HG03460 (cell line): ENCODE data around the gene PDXP.
"Not testable (repeated sequence)": the region's sequence is repeated elsewhere in the genome, so short reads cannot be mapped to it uniquely, and the experiment has no call there.

Source experiments
- ATAC-seq: cut with Tn5 transposase; IDR thresholded peaks from one replicate; pipeline ENCODE4 v1.9.1; 2021; ENCODE audit not compliant: unreplicated experiment

Gene PDXP

DNA sequence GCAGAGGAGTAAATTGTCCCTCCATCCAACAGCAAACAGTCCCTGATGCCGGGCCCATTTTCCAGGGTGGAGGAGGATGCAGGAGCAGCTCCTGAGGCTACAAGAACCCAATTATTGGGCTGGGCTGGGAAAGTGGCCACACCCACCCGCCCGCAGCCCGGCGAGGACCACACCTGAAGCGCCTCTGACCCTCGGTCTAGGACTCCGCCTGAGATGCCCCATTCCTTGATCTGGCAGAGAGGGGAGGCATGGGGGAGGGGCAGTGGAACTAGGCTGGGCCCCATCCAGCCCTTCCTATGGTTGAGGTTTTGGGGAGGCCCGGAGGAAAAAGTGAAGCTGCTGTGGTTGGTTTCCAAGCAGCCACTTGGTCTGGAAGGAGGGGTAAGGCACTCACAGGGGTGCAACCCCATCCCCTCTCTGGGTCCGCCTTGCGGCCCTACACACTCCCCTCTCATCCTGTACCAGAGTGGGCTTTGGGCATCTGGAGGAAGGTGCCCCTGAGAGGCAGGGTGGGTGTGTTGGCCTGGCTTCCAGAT, 14.5 kb downstream of the PDXP start:
- ATAC-seq, result no peak

DNA sequence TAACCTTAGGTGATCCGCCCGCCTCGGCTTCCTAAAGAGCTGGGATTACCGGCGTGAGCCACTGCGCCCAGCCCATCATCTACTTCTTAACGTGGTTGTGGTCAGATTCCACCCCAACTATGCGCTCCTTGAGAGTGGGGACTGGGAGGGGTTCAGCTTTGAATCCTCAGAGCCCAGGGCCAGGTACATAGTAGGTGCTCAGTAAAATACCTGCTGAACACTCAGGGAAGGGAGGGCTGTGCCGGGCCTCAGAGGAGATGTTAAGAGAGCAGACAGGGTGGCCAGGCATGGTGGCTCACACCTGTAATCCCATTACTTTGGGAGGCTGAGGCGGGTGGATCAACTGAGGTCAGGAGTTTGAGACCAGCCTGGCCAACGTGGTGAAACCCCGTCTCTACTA, 15.7 kb downstream of the PDXP start:
- ATAC-seq, result no peak

DNA sequence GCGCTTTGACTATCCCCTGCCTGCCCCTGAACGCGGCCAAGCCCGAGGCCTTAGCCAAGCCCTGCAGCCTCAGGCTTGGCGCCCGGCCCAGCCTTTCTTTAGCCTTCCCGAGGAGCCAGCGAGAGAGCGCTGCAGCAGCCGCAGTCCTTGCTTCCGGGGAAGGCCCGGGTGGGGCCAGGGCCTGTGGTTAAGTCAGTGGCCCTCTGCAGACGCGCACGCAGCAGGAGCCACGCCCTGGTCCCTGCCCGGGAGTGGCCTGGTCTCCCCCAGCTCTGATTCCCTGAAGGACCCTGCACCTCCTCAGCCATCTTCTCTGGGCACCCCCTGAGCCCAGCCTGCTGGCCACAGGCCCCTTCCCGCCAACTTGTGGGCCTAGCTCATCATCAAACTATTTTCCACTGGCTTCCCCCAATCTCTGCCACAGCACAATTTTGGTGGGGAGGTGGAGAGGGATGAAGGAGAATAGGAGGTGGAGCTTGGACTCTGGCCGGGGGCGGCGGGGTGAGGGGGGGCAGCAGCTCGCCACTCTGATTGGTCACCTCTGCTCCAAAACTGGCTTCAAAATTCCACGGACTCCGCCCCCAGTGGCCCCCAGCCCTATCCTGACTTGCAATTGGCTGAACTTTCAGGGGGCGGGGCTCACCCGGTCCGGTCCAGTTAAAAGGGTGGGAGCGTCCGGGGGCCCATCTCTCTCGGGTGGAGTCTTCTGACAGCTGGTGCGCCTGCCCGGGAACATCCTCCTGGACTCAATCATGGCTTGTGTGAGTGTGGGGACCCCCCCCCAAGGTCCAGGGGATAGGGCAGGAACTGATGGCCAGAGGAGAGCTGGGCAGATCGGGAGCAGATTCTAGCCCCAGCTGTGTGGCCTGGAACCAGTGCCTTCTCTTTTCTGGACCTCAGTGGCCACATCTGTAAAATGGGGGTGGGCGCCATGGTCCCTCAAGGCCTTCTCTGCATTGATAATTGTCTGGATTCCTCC, 16.7 kb downstream of the PDXP start, which contains the start of gene LGALS1:
TSS of gene LGALS1 (plus strand) at position 686 of the 979 bp plus-strand sequence. CDS start at position 753, 67 bp downstream.
- peak; percentile 35 for ATAC-seq

DNA sequence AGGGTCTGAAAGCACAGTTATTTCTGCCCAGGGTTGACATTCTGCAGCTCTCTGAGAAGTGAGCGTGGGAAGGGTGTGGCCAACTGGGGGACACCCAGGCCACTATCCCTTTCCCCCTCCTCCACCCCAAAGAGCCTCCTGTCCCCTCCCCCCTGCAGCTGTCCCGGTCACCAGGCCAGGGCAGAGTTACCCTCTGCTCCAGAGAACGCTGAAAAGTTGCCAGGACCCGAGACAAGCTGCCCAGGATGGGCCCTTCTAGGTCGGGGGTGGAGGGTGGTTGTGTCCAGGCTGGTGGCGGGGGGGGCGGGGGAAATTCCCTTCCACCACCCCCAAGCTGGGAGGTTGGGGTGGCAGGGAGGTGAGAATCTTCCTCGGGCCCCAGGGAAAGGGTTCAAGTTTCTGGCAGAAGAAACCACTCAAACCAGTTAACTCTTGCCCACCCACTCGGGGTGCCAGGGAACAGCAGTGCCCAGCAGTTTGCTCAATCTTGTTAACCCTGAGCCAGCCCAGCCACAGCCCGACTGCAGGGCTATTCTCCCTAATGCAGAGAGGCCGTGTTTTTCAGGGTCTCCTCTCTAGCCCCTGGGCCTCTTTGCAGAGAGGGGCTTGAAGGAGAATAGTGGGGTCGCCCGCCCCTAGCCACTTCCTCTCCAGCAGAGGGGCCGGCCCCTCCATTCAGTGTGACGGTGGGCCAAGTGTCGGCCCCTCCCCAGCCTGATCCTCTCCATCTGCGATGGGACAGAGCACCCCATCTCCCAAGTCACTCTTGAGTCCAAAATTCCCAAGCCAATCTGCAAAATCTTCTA, 17.6 kb downstream of the PDXP start:
- ATAC-seq, result no peak

DNA sequence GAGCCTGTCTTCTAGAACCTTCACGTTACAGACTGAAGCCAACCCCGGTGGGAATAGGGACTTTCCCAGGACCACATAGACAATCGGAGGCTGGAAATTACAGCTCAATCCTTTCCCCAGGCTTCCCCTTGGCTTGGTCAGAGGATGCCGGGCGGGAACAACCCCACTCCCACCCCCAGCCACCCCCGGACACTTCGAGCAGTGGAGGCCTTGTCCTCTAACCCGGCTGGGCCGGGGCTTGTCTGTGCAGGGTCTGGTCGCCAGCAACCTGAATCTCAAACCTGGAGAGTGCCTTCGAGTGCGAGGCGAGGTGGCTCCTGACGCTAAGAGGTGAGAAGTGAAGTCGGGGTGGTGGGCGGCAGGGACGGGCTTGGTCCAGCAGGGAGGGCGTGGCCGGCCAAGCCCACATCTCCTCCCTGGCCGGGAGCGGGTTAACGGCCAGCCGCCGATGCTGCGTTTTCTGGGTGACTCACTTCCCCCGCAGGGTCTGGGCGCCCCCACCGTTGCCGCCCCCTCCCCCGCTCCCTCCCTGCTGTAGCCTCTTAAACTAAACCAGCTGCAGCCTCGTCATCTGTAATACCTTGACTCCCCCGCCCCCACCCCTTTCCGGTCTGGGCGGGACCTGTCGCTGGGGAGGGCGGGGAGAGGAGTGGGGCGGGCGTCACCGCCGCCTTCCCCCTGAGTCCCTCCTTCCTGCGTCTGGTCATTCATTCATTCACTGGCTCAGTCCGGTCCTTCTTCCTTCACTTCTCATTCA, 18.4 kb downstream of the PDXP start:
- ATAC-seq, result peak; percentile 43

DNA sequence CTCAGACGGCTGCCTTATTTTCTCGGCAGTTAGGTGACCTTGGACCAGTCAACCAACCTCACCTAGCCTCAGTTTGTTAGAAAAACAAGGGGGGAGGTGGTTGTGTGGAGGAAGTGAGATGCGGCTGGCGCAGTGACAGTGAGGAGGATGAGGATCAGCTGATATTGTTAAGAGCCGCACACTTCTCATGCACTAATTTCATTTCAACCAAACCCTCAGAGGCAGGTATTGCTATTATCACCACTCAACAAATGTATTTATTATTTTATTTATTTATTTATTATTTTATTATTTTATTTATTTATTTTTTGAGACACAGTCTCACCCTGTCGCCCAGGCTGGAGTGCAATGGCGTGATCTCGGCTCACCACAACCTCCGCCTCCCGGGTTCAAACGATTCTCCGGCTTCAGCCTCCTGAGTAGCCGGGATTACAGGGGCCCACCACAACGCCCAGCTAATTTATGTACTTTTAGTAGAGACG, 19.0 kb downstream of the PDXP start:
- ATAC-seq, result no peak

DNA sequence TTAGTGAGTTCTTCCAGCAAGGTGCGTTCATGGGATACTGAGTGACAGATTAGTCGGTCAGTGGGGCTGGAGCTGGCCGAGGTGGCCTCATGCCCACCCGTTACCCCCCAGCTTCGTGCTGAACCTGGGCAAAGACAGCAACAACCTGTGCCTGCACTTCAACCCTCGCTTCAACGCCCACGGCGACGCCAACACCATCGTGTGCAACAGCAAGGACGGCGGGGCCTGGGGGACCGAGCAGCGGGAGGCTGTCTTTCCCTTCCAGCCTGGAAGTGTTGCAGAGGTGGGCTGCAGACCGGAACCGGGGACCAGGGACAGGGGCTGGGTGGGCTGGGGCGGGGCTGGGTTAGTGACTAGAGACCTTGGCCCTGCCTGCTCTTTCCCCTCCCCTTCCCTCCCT, 19.8 kb downstream of the PDXP start:
- ATAC-seq, result no peak

DNA sequence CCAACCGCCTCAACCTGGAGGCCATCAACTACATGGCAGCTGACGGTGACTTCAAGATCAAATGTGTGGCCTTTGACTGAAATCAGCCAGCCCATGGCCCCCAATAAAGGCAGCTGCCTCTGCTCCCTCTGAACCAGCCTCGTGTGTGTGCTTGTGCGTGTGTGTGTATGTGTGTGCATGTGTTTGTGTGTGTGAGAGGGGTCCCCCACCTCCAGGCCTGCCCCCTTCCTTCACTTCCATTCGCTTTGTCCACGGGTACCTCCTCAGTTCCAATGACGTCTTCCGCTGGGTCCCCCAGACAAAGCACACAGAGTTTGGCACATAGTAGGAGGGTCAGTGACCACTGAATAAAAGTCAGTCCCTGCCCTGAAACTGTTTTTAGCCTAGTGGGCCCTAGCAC, 21.1 kb downstream of the PDXP start:
- no peak for ATAC-seq

DNA sequence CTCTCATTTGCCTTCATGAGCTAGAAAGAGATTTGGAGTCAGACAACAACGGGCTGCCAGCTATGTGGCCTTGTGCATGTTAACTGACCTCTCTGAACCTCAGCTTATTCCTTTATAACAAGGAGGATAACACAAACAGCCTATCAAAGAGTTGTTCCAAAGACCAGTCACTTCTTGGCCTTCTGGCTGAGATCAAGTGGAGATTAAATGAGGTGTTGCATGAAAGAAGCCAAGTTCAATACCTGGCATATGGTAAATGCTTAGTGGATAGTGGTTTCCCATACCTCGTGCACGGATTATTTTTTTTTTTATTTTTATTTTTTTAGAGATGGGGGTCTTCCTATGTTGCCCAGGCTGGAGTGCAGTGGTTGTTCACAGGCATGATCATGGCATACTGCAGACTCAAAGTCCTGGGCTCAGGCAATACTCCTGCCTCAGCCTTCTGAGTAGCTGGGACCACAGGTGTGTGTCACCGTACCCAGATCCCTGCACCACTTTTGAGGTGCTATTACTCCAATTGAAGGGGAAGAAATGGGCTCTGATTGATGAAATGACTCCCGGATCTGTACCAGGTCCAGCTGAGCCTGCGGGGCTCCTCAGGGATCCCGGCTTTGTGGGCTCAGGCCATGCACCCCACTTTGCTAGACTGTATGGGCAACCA, 21.8 kb downstream of the PDXP start:
- no peak for ATAC-seq

DNA sequence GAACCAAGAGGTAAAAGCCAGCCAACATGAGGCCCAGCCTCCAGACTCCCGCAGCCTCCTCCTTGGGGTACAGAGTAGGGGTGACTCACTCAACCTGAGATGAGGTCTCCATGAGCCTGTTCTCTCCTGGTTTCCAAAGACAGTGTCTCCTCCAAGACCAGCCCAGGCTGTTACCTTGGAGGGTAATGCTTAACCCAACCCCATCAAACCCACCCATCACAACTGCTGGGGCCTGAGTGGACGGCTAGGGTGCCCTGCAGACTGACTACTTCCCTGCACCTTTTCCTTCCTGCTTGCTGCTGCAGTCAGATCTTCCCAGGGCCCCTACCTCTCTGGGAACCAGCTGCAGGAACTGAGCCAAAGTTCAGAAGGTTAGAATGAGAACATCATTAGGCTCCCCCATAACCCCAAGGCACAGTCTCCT, 22.5 kb downstream of the PDXP start:
- ATAC-seq, result no peak

DNA sequence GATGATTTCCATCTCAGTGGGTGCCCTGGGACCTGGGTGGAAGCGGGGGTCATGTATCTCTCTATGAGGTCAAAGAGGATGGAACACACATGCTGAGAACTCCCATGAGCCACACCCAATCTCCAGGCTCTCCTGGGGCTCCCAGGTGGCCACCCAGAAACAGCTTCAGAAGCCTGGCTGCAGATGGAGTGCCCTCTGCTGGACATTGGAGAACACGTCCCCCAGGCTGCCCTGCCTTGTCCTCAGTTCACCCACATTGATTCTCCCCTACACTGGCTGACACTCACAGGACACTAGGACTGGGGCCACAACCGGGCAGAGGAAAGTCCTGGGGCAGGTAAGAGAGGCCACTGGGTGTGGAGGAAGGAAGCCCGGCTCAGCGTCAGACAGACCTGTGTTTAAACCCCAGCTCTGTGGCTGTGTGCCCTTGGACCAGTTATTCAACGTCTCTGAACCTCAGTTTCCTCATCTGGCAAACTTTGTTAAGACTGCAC, 23.1 kb downstream of the PDXP start:
- ATAC-seq, result no peak

DNA sequence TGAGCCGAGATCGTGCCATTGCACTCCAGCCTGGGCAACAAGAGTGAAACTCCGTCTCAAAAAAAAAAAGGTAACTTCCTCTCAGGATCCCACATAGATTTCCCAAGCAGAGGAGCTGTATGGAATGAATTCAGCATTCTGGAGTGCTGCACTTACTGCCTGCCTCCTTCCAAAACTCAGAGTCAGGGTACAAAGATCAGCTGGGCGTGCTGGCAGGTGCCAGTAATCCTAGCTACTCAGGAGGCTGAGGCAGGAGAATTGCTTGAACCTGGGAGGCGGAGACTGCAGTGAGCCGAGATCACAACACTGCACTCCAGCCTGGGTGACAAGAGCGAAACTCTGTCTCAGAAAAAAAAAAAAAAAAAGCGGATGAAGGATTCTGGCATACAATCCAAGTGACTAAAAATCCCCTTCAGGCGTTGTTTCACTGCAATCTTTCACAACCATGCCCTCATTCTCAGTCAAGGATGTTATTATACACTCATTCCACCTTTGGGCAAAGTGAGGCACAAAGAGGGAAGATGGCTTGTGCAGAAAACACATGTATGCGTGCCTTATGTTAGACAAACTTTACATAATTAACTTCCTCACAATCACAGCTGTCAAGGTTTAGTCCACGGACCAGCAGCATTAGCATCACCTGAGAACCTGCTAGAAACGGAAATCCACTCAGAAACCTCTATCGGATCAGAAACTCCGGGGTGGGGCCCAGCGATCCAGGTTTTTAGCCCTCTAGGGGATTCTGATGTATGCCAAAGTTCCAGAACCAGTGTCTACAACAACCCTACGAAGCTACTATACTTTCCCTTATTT, 26.5 kb downstream of the PDXP start:
- no peak for ATAC-seq

DNA sequence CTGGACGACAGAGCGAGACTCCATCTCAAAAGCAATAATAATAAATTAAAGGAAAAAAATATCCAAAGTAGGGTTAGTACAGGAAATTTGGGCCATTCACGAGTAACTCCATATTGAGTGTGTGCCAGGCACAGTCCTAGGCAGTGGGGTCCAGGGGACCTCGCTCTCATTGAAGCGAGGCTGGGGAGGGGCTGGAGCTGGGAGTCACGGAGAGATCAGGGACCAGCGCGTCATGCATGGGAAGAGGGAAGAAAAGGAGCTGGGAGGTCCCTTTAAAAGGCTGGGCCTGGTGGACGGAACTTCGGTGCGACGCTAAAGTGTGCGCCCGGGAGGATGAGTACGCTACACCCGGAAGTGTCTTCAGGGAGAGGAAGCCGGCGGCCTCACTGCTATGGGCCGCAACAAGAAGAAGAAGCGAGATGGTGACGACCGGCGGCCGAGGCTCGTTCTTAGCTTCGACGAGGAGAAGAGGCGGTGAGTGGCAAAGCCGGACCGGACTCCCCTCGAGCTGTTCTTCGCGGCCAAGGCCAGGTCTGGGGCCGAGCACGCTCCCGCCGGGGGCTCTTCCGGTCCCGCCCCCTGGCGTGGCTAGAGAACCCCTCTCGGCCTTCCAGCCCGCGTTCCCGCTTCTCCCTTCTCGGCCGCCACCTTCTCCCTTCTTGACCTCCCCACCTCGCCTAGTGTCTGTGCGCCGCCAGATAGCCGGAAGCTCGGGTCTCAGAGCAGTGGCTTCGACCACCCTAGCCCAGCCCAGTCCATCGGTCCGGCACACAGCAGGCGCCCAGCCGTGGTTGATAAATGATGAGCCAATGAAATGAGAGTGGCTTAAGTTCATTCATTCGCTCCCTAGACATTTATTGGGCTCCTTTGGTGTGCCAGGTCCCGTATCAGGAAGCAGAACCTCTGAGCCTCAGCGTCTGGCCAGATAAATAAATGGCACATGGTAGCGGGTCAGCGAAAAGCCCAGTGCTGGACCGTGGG, 27.8 kb downstream of the PDXP start, which contains the start of gene NOL12:
TSS of gene NOL12 (plus strand) at position 342 of the 981 bp plus-strand sequence. CDS start at position 392, 50 bp downstream.
- peak; percentile 68 for ATAC-seq

DNA sequence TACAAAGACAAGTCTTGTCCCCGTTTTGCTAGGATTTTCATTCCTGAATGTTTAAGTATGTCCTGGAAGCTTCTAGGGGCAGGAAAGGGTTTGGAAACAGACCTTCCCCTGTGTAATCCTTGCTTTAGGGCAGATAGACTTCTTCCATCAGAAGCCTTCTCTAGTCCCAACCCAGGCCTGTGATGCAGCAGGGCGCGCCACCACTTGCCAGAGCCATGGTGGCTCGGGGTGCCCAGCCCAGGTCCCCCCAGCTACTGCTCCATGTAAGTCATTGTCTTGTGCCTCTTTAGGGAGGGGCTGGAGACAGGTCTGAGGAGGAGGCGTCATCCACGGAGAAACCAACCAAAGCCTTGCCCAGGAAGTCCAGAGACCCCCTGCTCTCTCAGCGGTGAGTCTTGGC, 31.9 kb downstream of the PDXP start:
- no peak for ATAC-seq

DNA sequence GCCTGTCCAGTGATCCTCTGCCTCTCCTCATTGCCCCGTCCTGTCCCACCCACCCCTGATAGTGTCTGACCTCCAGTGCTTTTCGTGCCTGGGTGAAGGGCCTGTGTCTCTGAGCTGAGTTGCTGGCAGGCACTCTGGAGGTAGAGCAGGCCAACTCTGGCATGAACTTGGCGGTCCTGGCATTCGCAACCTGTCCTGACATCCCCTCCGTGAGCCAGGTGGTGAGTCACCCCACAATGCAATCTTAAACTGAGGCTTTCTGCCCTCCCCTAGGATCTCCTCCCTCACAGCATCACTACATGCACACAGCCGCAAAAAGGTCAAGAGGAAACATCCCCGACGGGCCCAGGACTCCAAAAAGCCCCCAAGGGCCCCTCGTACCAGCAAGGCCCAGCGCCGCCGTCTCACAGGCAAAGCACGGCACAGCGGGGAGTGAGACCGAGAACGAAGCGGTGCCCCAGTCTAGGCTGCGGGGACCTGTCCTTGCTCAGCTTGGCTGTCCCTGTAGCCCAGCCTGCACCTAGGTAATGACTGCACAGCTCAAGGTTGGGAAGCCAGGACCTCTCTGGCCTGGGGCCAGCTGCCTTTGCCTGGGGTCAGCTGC, 32.5 kb downstream of the PDXP start:
- no peak for ATAC-seq

DNA sequence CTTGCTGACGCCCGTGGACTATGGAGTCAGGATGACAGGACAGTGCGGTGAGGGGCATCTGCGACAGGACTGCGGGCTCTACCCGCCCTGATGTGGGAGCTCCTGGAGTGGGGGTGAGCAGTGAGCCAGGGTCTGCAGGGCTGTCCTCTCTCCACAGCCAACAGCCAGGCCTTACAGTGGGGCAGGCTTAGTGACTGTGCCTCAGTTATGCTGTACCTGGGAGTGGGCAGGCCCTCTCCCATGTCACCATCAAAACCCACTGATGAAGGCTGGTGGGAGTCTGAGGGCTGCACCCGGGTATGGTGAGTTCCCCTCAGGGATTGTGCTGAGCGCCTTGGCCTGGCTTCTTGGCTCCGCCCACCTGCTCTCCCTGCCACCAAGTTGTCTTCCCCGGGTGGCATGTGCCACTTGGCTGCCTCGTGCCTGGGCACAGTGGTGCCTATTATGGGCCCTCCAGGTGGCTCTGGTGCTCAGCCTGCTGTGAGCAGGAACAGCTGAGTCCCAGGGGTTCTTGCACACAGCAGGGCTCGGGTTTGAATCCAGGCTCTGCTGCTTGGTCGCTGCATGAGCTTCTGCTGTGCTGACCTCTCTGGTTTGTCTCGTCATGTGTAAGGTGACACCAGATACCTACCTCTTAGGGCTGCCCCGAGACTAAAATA, 34.2 kb downstream of the PDXP start:
- ATAC-seq, result no peak

DNA sequence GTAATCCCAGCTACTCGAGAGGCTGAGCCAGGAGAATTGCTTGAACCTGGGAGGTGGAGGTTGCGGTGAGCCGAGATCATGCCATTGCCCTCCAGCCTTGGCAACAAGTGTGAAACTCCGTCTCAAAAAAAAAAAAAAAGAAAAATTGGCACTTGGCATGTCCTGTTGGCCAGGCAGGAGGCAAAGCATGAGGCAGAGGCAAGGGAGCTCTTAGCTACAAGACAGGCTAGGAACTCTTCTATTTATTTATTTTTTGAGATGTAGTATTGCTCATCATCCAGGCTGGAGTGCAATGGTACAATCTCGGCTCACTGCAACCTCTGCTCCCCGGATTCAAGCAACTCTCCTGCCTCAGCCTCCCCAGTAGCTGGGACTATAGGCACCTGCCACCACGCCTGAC, 35.6 kb downstream of the PDXP start:
- not testable (repeated sequence) for ATAC-seq
